ENCODE data around the gene CCDC33. TPM values are rescaled to one million over a fixed set of nuclear protein-coding genes. Genes with fewer than 3 reads are reported as not detected.

Gene CCDC33
- total and polyA plus RNA-seq, 8 donors = 0.58 to 9.4 (median 0.73) TPM; not detected in 5

DNA sequence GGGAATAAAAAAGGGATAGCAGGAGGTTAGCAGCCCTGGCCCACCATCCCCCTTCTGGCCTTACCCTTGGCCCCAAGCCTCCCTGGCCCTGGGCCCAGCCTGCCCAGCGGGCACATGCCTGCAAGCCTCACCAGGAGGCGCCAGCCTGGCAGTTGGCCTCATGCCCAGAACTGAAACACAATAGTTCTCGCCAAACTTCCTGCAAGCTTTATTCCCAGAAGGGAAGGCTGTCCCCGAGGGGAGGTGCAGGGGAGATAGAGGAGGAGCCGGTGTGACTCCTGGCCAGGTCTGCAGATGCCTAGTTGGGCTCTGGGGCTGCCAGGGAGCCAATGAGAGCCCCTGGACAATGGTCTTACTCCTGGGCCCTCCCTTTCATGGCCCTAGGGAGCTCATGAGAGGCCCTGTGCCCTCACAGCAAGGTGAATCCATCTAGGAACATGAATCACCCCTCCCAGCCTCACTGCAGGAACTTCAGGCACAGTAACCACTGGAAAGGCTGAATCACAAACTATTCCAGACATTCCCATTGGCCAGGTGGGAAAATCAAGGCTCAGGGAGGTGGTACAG is 4.0 kb downstream of the CCDC33 start:
- Histone ChIP-seq H3K4me1 (peaks cover 34 to 54% (median 44%) of the 10 kb centered on the region in 4 donors), H3K9me3 (no peaks in the 10 kb centered on the region), H3K4me3 (no peak overlapping the region), H3K27me3 (peaks cover 0 to 10% (median 0%) of the 10 kb centered on the region in 3 donors), H3K27ac (peak overlapping the region; percentile 28 to 75 (median 70)), H3K36me3 (no peaks in the 10 kb centered on the region)
- intact Hi-C loops (cut with DNase I; ENCODE audit: low total_unique reads) = no loop called here
- peak; percentile 93 to 95 for DNase-seq
- TF ChIP-seq EP300 (IDR thresholded peaks at IDR 0.05) (no peak), POLR2A (IDR thresholded peaks at IDR 0.05) (no peak), POLR2AphosphoS5 (IDR thresholded peaks at IDR 0.05) (peak; percentile 65 to 92 (median 74))
- TF ChIP-seq, protein P1, sequence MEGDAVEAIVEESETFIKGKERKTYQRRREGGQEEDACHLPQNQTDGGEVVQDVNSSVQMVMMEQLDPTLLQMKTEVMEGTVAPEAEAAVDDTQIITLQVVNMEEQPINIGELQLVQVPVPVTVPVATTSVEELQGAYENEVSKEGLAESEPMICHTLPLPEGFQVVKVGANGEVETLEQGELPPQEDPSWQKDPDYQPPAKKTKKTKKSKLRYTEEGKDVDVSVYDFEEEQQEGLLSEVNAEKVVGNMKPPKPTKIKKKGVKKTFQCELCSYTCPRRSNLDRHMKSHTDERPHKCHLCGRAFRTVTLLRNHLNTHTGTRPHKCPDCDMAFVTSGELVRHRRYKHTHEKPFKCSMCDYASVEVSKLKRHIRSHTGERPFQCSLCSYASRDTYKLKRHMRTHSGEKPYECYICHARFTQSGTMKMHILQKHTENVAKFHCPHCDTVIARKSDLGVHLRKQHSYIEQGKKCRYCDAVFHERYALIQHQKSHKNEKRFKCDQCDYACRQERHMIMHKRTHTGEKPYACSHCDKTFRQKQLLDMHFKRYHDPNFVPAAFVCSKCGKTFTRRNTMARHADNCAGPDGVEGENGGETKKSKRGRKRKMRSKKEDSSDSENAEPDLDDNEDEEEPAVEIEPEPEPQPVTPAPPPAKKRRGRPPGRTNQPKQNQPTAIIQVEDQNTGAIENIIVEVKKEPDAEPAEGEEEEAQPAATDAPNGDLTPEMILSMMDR (IDR thresholded peaks at IDR 0.05) = peak in 5 of 7 experiments; percentile 43 to 70 (median 60)
- WGBS, 5 donors = 3 to 25% (median 10%) methylated on average over 4 to 5 of the region's 5 CpGs

DNA sequence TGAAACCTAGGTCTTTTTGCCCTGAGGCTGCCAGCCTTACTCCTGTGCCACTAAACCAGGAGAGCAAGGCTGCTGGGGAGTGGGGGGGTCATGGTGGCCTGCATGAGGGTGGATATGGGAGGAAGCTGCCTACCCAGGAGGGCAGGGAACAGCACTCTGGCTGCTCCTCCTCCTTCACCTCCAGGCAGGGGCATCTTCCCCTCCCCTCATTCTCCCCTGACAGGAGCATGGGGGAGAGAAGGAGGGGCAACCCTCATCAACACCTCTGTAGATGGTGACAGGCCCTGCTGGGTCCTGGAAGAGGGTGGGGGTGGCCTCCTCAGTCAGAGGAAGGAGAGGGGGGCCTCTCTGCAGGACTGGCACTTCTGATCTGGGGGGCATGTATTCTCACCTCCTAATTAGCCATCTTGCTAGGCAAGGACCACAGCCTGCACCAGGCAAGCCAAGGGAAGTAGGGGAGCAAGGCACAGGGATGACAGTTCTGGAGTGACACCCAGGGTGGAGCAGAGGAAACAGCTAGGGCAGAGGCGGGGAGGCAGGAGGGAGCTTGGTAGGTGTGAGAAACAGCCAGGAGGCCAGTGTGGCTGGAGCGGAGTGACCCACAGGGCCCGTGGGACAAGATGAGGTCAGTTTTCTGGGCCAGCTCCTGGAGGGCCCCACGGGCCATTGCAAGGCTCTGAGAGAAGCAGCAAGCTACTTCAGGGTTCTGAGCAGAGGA is 4.9 kb downstream of the CCDC33 start:
- intact Hi-C loops (cut with DNase I; ENCODE audit: low total_unique reads) = no loop called here
- DNase-seq = no peak

DNA sequence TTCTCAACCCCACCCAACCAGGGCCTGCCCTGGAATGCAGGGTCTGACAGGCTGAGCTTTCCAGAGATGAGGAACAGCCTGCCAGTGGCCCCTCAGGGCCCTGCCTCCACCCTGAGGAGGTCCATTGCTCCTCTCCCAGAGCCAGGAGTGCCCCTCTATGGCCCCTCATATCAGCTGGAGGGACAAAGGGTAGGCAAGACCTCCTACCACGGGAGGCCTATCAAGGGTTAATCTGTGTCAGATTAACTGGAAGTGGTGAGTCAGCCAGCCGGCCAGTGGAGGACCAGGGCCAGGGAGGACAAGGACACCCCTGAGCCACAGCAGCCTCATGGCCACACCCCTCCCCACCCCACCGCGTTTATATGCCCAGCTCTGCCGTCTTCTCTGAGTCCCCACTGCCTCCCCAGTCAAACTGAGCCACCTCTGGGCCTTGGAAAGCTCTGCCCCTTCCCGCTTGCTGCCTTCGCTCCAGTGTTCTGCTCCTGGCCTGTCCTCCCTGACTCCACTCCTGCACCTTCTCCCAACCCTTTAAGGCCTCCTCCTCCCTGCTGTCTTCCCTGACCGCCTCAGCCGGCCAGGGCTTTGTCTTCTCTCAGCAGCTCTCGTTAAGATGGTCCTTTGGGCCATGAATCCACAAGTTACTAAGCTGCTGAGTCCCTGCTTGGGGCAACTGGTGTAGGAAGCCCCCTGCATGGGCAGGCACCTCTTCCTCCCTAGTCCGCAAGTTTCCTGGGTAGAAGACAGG is 6.5 kb downstream of the CCDC33 start:
- intact Hi-C loops (cut with DNase I; ENCODE audit: low total_unique reads) = no loop called here
- Histone ChIP-seq H3K27me3 (peaks cover 0 to 30% (median 5%) of the 10 kb centered on the region in 3 donors), H3K4me1 (peaks cover 39 to 55% (median 46%) of the 10 kb centered on the region in 4 donors), H3K4me3 (no peak overlapping the region), H3K36me3 (no peaks in the 10 kb centered on the region), H3K9me3 (no peaks in the 10 kb centered on the region), H3K27ac (peak overlapping the region in 1 of 5 donors; percentile 44)
- TF ChIP-seq POLR2AphosphoS5 (IDR thresholded peaks at IDR 0.05) (no peak), EP300 (IDR thresholded peaks at IDR 0.05) (no peak), POLR2A (IDR thresholded peaks at IDR 0.05) (no peak)
- TF ChIP-seq, protein P1 (IDR thresholded peaks at IDR 0.05) = no peak
- DNase-seq = peak in 1 of 2 donors; percentile 63
- WGBS, 5 donors = 50 to 68% (median 51%) methylated on average over 9 to 11 of the region's 11 CpGs

More for the DNA sequence above, 4.9 kb downstream of the CCDC33 start:
- TF ChIP-seq EP300 (IDR thresholded peaks at IDR 0.05) = no peak
- TF ChIP-seq, protein P1 (IDR thresholded peaks at IDR 0.05) = no peak
- TF ChIP-seq POLR2AphosphoS5 (IDR thresholded peaks at IDR 0.05) = no peak
- TF ChIP-seq POLR2A (IDR thresholded peaks at IDR 0.05) = no peak
- Histone ChIP-seq H3K36me3 (no peaks in the 10 kb centered on the region), H3K27ac (peak overlapping the region in 3 of 5 donors; percentile 70 to 75 (median 72)), H3K9me3 (no peaks in the 10 kb centered on the region), H3K4me3 (no peak overlapping the region), H3K4me1 (peaks cover 38 to 61% (median 51%) of the 10 kb centered on the region in 4 donors), H3K27me3 (peaks cover 0 to 20% (median 5%) of the 10 kb centered on the region in 3 donors)
- 72 to 81% (median 76%) methylated on average over 4 of the region's 4 CpGs for WGBS, 5 donors

DNA sequence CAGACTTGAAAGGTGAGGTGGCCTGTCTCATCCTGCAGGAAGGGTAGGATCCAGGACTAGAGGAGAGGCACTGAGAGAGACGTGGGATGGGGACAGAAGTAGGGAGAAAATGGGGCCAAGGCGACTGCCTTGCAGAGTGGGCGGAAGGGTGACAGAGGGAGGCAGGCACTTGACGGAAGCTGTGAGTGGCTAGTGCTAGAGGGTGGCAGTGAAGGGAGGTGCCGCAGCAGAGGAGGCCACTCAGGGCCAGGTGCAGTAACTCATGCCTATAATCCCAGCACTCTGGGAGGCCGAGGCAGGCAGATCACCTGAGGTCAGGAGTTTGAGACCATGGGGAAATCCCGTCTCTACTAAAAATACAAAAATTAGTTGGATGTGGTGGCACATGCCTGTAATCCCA is 7.3 kb downstream of the CCDC33 start:
- Histone ChIP-seq H3K27ac (no peak overlapping the region), H3K36me3 (no peaks in the 10 kb centered on the region), H3K27me3 (peaks cover 0 to 30% (median 5%) of the 10 kb centered on the region in 3 donors), H3K9me3 (no peaks in the 10 kb centered on the region), H3K4me1 (peaks cover 39 to 55% (median 46%) of the 10 kb centered on the region in 4 donors), H3K4me3 (no peak overlapping the region)
- TF ChIP-seq EP300 (IDR thresholded peaks at IDR 0.05) = no peak
- TF ChIP-seq POLR2A (IDR thresholded peaks at IDR 0.05) = no peak
- TF ChIP-seq, protein P1 (IDR thresholded peaks at IDR 0.05) = no peak
- no peak for TF ChIP-seq POLR2AphosphoS5 (IDR thresholded peaks at IDR 0.05)
- 85 to 91% (median 89%) methylated on average over 7 of the region's 7 CpGs for WGBS, 5 donors
- DNase-seq = no peak
- intact Hi-C loops (cut with DNase I; ENCODE audit: low total_unique reads) = no loop called here
